ENCODE results near the gene PPIA.

The PPIA gene

GRCh38 chr7:44757739-44758138 is 38.7 kb upstream of the PPIA start:
- Mint-ChIP-seq H3K27ac (no peak overlapping the region), H3K4me1 (ENCODE audit: low read depth) (peaks cover 35% of the 10 kb centered on the region), H3K36me3 (ENCODE audit: low read depth) (peaks cover 74% of the 10 kb centered on the region), H3K4me3 (no peak overlapping the region), H3K27me3 (no peaks in the 10 kb centered on the region), H3K9me3 (no peaks in the 10 kb centered on the region)
- intact Hi-C loops (cut with micrococcal nuclease), result no loop called here

GRCh38 chr7:44759246-44759645 is 37.2 kb upstream of the PPIA start:
- no peak overlapping the region for H3K4me3 Mint-ChIP-seq
- no peak overlapping the region for H3K27ac Mint-ChIP-seq
- intact Hi-C loops (cut with micrococcal nuclease), result no loop called here
- no peaks in the 10 kb centered on the region for H3K27me3 Mint-ChIP-seq
- peaks cover 24% of the 10 kb centered on the region for H3K4me1 Mint-ChIP-seq (ENCODE audit: low read depth)
- H3K36me3 Mint-ChIP-seq (ENCODE audit: low read depth), result peaks cover 89% of the 10 kb centered on the region
- H3K9me3 Mint-ChIP-seq, result no peaks in the 10 kb centered on the region

- Mint-ChIP-seq H3K27me3 (no peaks in the 10 kb centered on the region), H3K9me3 (no peaks in the 10 kb centered on the region), H3K4me3 (no peak overlapping the region), H3K27ac (no peak overlapping the region), H3K36me3 (ENCODE audit: low read depth) (peaks cover 96% of the 10 kb centered on the region), H3K4me1 (ENCODE audit: low read depth) (peaks cover 15% of the 10 kb centered on the region)
- intact Hi-C loops (cut with micrococcal nuclease), result no loop called here
Observed at GRCh38 chr7:44760034-44760580, 36.4 kb upstream of the PPIA start.

- Mint-ChIP-seq H3K9me3 (no peaks in the 10 kb centered on the region), H3K27me3 (no peaks in the 10 kb centered on the region), H3K4me1 (ENCODE audit: low read depth) (peaks cover 1% of the 10 kb centered on the region), H3K27ac (no peak overlapping the region), H3K36me3 (ENCODE audit: low read depth) (peaks cover 99% of the 10 kb centered on the region), H3K4me3 (no peak overlapping the region)
- intact Hi-C loops (cut with micrococcal nuclease), result no loop called here
Observed at GRCh38 chr7:44761207-44762161, 35.0 kb upstream of the PPIA start.

- Mint-ChIP-seq H3K36me3 (ENCODE audit: low read depth) (peaks cover 99% of the 10 kb centered on the region), H3K4me3 (no peak overlapping the region), H3K27me3 (no peaks in the 10 kb centered on the region), H3K4me1 (ENCODE audit: low read depth) (no peaks in the 10 kb centered on the region), H3K9me3 (no peaks in the 10 kb centered on the region), H3K27ac (no peak overlapping the region)
- intact Hi-C loops (cut with micrococcal nuclease), result no loop called here
Observed at GRCh38 chr7:44762300-44762699, 34.2 kb upstream of the PPIA start.

- no peak overlapping the region for H3K4me3 Mint-ChIP-seq
- H3K36me3 Mint-ChIP-seq (ENCODE audit: low read depth), result peaks cover 99% of the 10 kb centered on the region
- no peaks in the 10 kb centered on the region for H3K27me3 Mint-ChIP-seq
- H3K9me3 Mint-ChIP-seq, result no peaks in the 10 kb centered on the region
- peaks cover 6% of the 10 kb centered on the region for H3K4me1 Mint-ChIP-seq (ENCODE audit: low read depth)
- H3K27ac Mint-ChIP-seq, result no peak overlapping the region
- intact Hi-C loops (cut with micrococcal nuclease), result no loop called here
Observed at GRCh38 chr7:44762726-44763522, 33.6 kb upstream of the PPIA start.

- Mint-ChIP-seq H3K36me3 (ENCODE audit: low read depth) (peaks cover 96% of the 10 kb centered on the region), H3K27ac (no peak overlapping the region)
- intact Hi-C loops (cut with micrococcal nuclease), result no loop called here
Observed at GRCh38 chr7:44764081-44764480, 32.4 kb upstream of the PPIA start.

GRCh38 chr7:44764665-44765578 is 31.6 kb upstream of the PPIA start:
- Mint-ChIP-seq H3K4me3 (no peak overlapping the region), H3K36me3 (ENCODE audit: low read depth) (peaks cover 87% of the 10 kb centered on the region), H3K27me3 (no peaks in the 10 kb centered on the region), H3K4me1 (ENCODE audit: low read depth) (peaks cover 26% of the 10 kb centered on the region), H3K9me3 (no peaks in the 10 kb centered on the region), H3K27ac (no peak overlapping the region)
- intact Hi-C loops (cut with micrococcal nuclease), result no loop called here

More at GRCh38 chr7:44764081-44764480, 32.4 kb upstream of the PPIA start:
- no peak overlapping the region for H3K4me3 Mint-ChIP-seq
- peaks cover 17% of the 10 kb centered on the region for H3K4me1 Mint-ChIP-seq (ENCODE audit: low read depth)
- no peaks in the 10 kb centered on the region for H3K27me3 Mint-ChIP-seq
- no peaks in the 10 kb centered on the region for H3K9me3 Mint-ChIP-seq

GRCh38 chr7:44765579-44766415 is 30.7 kb upstream of the PPIA start:
- Mint-ChIP-seq H3K27ac (no peak overlapping the region), H3K9me3 (no peaks in the 10 kb centered on the region), H3K27me3 (no peaks in the 10 kb centered on the region), H3K36me3 (ENCODE audit: low read depth) (peaks cover 79% of the 10 kb centered on the region), H3K4me1 (ENCODE audit: low read depth) (peaks cover 33% of the 10 kb centered on the region), H3K4me3 (no peak overlapping the region)
- intact Hi-C loops (cut with micrococcal nuclease), result no loop called here

- Mint-ChIP-seq H3K4me3 (no peak overlapping the region), H3K27ac (no peak overlapping the region), H3K9me3 (no peaks in the 10 kb centered on the region), H3K27me3 (peaks cover 2% of the 10 kb centered on the region), H3K36me3 (ENCODE audit: low read depth) (peaks cover 73% of the 10 kb centered on the region), H3K4me1 (ENCODE audit: low read depth) (peaks cover 39% of the 10 kb centered on the region)
- intact Hi-C loops (cut with micrococcal nuclease), result no loop called here
Observed at GRCh38 chr7:44766416-44766801, 30.1 kb upstream of the PPIA start.

- Mint-ChIP-seq H3K9me3 (no peaks in the 10 kb centered on the region), H3K27ac (no peak overlapping the region), H3K27me3 (peaks cover 4% of the 10 kb centered on the region), H3K4me3 (no peak overlapping the region), H3K36me3 (ENCODE audit: low read depth) (peaks cover 63% of the 10 kb centered on the region), H3K4me1 (ENCODE audit: low read depth) (peaks cover 40% of the 10 kb centered on the region)
- intact Hi-C loops (cut with micrococcal nuclease), result no loop called here
Observed at GRCh38 chr7:44767134-44767911, 29.2 kb upstream of the PPIA start.

- Mint-ChIP-seq H3K27ac (no peak overlapping the region), H3K4me1 (ENCODE audit: low read depth) (peaks cover 40% of the 10 kb centered on the region), H3K27me3 (peaks cover 4% of the 10 kb centered on the region), H3K4me3 (no peak overlapping the region), H3K36me3 (ENCODE audit: low read depth) (peaks cover 56% of the 10 kb centered on the region), H3K9me3 (no peaks in the 10 kb centered on the region)
- intact Hi-C loops (cut with micrococcal nuclease), result no loop called here
Observed at GRCh38 chr7:44767912-44768627, 28.4 kb upstream of the PPIA start.

All from dendritic cell treated with granulocyte-macrophage colony-stimulating factor and Interleukin-4, amounts not matched to agents 40 ng/mL and 50 ng/mL, for 4 days (primary cell).